Neural cell (in vitro differentiated cells): ENCODE measurements around the gene CNGA1. TPM values are rescaled to one million over a fixed set of nuclear protein-coding genes. Genes with fewer than 3 reads are reported as not detected.

Source experiments
- H2AFZ ChIP-seq: fragments of 200-600, 300-800 bp; sonication (generic), shearing (Covaris generic); 2 replicates; pipeline ENCODE4 v1.6.0; 2014; ENCODE audit warnings: low read depth, mild to moderate bottlenecking, antibody characterized with exemption, low read length, moderate library complexity
- H3F3A ChIP-seq: fragments of 200-600 bp; shearing (Covaris generic); 2 replicates; pipeline ENCODE4 v1.6.1; 2016; ENCODE audit warnings: mild to moderate bottlenecking, moderate library complexity, mixed read lengths, antibody characterized with exemption, low read length; ENCODE audit not compliant: insufficient read depth, poor library complexity, severe bottlenecking
- H3K27ac ChIP-seq: fragments of 200-600, 300-800 bp; sonication (generic), shearing (Covaris generic); 2 replicates; pipeline ENCODE4 v1.5.1; 2014; ENCODE audit warnings: mild to moderate bottlenecking, low read length, moderate library complexity
- H3K27me3 ChIP-seq: fragments of 300-800, 200-600 bp; sonication (generic), shearing (Covaris generic); 2 replicates; pipeline ENCODE4 v1.6.0; 2014; ENCODE audit warnings: mild to moderate bottlenecking, low read depth, low read length, moderate library complexity; ENCODE audit not compliant: insufficient read depth
- H3K36me3 ChIP-seq: fragments of 300-800, 200-600 bp; sonication (generic), shearing (Covaris generic); 2 replicates; pipeline ENCODE4 v1.5.1; 2014; ENCODE audit warnings: mild to moderate bottlenecking, antibody characterized with exemption, low read length, moderate library complexity; ENCODE audit not compliant: insufficient read depth
- H3K4me2 ChIP-seq: fragments of 300-800, 200-600 bp; sonication (generic), shearing (Covaris generic); 2 replicates; pipeline ENCODE4 v1.6.0; 2014; ENCODE audit warnings: mild to moderate bottlenecking, low read length
- H3K4me3 ChIP-seq: fragments of 300-800, 200-600 bp; sonication (generic), shearing (Covaris generic); 2 replicates; pipeline ENCODE4 v1.5.1; 2014; ENCODE audit warnings: mild to moderate bottlenecking, low read length, moderate library complexity
- H3K79me2 ChIP-seq: fragments of 200-600 bp; shearing (Covaris generic); replicated peaks from 2 replicates; pipeline ENCODE4 v1.6.0; 2014; ENCODE audit warnings: mild to moderate bottlenecking, low read length, moderate library complexity; ENCODE audit not compliant: insufficient read depth
- H3K9ac ChIP-seq: fragments of 300-800, 200-600 bp; sonication (generic), shearing (Covaris generic); 2 replicates; pipeline ENCODE4 v1.6.1; 2016; ENCODE audit warnings: mild to moderate bottlenecking, low read length, mixed read lengths
- H3K9me2 ChIP-seq: fragments of 200-600 bp; shearing (Covaris generic); 2 replicates; pipeline ENCODE4 v1.6.1; 2016; ENCODE audit warnings: mild to moderate bottlenecking, low read length, mixed read lengths; ENCODE audit not compliant: insufficient read depth
- H3K9me3 ChIP-seq: fragments of 200-600, 300-800 bp; sonication (generic), shearing (Covaris generic); 2 replicates; pipeline ENCODE4 v1.6.1; 2016; ENCODE audit warnings: mild to moderate bottlenecking, mixed run types, low read length, moderate library complexity, mixed read lengths
- H4K20me1 ChIP-seq: fragments of 200-600 bp; shearing (Covaris generic); 2 replicates; pipeline ENCODE4 v1.6.1; 2016; ENCODE audit warnings: mild to moderate bottlenecking, mixed run types; ENCODE audit not compliant: insufficient read depth
- EP300 ChIP-seq: fragments of 450-650 bp; conservative IDR thresholded peaks from 2 replicates; pipeline ENCODE4 v1.6.1; 2014; ENCODE audit warnings: antibody characterized with exemption, mild to moderate bottlenecking, moderate library complexity; ENCODE audit not compliant: poor library complexity, severe bottlenecking
- EZH2 ChIP-seq: fragments of 200-600, 300-800 bp; shearing (Covaris generic), sonication (generic); IDR thresholded peaks from 2 replicates; pipeline ENCODE4 v1.6.1; 2014; ENCODE audit warnings: antibody characterized with exemption, low read length, borderline replicate concordance, mild to moderate bottlenecking; ENCODE audit not compliant: insufficient read depth, poor library complexity, severe bottlenecking
- MXI1 ChIP-seq: fragments of 450-650 bp; conservative IDR thresholded peaks from 2 replicates; pipeline ENCODE4 v1.6.1; 2014; ENCODE audit warnings: antibody characterized with exemption, mild to moderate bottlenecking; ENCODE audit not compliant: poor library complexity, severe bottlenecking
- POLR2AphosphoS5 ChIP-seq: IDR thresholded peaks from 2 replicates; pipeline ENCODE4 v1.6.1; 2012
- RAD21 ChIP-seq: fragments of 450-650 bp; conservative IDR thresholded peaks from 2 replicates; pipeline ENCODE4 v1.6.1; 2014; ENCODE audit warnings: antibody characterized with exemption, mild to moderate bottlenecking, moderate library complexity
- SMC3 ChIP-seq: fragments of 450-650 bp; conservative IDR thresholded peaks from 2 replicates; pipeline ENCODE4 v1.6.1; 2014; ENCODE audit warnings: antibody characterized with exemption, mild to moderate bottlenecking, moderate library complexity; ENCODE audit not compliant: poor library complexity
- TAF1 ChIP-seq: IDR thresholded peaks from 2 replicates; pipeline ENCODE4 v1.6.1; 2012; ENCODE audit warnings: low read depth
- polyA plus RNA-seq: library from polyadenylated mRNA; depleted of rRNA; stranded (reverse); fragments of >200 nt; gene quantifications from 2 replicates; pipeline ENCODE4 v1.2.3, GENCODE V29; 2014
- TF ChIP-seq, protein P1 (sequence below): IDR thresholded peaks from 2 replicates; pipeline ENCODE4 v1.6.1; 2012; ENCODE audit warnings: borderline replicate concordance
- TF ChIP-seq, protein P2 (sequence below): fragments of 450-650 bp; IDR thresholded peaks from 2 replicates; pipeline ENCODE4 v1.5.1; 2014; ENCODE audit warnings: antibody characterized with exemption, mild to moderate bottlenecking, moderate library complexity; ENCODE audit not compliant: poor library complexity, severe bottlenecking

The CNGA1 gene
- polyA plus RNA-seq, 1 donor from 2014 or later: not detected

DNA sequence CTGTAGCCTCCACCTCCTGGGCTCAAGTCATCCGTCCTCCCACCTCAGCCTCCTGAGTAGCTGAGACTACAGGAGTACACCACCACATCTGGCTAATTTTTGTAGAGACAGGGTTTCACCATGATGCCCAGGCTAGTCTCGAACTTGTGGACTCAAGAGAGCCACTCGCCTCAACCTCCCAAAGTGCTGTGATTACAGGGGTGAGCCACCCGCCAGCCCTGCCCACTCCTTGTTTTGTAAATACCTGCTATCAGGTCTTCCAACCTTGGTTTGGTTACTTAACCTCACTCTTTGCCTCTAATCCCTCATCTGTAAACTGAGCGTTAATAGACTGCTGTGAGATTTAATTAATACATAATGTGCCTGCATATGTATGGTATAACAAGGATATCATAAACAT, 803 bp downstream of the CNGA1 start:
- no peak overlapping the region for H3K27ac ChIP-seq
- H3K9ac ChIP-seq: no peak overlapping the region
- H3K79me2 ChIP-seq: no peaks in the 10 kb centered on the region
- H3K4me3 ChIP-seq: peak overlapping the region; percentile 88
- H3F3A ChIP-seq: no peaks in the 10 kb centered on the region
- H2AFZ ChIP-seq: no peak overlapping the region
- H3K4me2 ChIP-seq: no peak overlapping the region
- no peaks in the 10 kb centered on the region for H3K9me3 ChIP-seq
- H4K20me1 ChIP-seq: no peaks in the 10 kb centered on the region
- H3K9me2 ChIP-seq: no peaks in the 10 kb centered on the region
- peaks cover 32% of the 10 kb centered on the region for H3K27me3 ChIP-seq
- H3K36me3 ChIP-seq: no peaks in the 10 kb centered on the region
- no peak for TF ChIP-seq TAF1
- no peak for TF ChIP-seq EP300
- no peak for TF ChIP-seq SMC3
- TF ChIP-seq POLR2AphosphoS5: no peak
- TF ChIP-seq, protein P1, sequence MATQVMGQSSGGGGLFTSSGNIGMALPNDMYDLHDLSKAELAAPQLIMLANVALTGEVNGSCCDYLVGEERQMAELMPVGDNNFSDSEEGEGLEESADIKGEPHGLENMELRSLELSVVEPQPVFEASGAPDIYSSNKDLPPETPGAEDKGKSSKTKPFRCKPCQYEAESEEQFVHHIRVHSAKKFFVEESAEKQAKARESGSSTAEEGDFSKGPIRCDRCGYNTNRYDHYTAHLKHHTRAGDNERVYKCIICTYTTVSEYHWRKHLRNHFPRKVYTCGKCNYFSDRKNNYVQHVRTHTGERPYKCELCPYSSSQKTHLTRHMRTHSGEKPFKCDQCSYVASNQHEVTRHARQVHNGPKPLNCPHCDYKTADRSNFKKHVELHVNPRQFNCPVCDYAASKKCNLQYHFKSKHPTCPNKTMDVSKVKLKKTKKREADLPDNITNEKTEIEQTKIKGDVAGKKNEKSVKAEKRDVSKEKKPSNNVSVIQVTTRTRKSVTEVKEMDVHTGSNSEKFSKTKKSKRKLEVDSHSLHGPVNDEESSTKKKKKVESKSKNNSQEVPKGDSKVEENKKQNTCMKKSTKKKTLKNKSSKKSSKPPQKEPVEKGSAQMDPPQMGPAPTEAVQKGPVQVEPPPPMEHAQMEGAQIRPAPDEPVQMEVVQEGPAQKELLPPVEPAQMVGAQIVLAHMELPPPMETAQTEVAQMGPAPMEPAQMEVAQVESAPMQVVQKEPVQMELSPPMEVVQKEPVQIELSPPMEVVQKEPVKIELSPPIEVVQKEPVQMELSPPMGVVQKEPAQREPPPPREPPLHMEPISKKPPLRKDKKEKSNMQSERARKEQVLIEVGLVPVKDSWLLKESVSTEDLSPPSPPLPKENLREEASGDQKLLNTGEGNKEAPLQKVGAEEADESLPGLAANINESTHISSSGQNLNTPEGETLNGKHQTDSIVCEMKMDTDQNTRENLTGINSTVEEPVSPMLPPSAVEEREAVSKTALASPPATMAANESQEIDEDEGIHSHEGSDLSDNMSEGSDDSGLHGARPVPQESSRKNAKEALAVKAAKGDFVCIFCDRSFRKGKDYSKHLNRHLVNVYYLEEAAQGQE: no peak
- TF ChIP-seq, protein P2, sequence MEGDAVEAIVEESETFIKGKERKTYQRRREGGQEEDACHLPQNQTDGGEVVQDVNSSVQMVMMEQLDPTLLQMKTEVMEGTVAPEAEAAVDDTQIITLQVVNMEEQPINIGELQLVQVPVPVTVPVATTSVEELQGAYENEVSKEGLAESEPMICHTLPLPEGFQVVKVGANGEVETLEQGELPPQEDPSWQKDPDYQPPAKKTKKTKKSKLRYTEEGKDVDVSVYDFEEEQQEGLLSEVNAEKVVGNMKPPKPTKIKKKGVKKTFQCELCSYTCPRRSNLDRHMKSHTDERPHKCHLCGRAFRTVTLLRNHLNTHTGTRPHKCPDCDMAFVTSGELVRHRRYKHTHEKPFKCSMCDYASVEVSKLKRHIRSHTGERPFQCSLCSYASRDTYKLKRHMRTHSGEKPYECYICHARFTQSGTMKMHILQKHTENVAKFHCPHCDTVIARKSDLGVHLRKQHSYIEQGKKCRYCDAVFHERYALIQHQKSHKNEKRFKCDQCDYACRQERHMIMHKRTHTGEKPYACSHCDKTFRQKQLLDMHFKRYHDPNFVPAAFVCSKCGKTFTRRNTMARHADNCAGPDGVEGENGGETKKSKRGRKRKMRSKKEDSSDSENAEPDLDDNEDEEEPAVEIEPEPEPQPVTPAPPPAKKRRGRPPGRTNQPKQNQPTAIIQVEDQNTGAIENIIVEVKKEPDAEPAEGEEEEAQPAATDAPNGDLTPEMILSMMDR: no peak
- TF ChIP-seq RAD21: no peak
- no peak for TF ChIP-seq EZH2
- no peak for TF ChIP-seq MXI1

DNA sequence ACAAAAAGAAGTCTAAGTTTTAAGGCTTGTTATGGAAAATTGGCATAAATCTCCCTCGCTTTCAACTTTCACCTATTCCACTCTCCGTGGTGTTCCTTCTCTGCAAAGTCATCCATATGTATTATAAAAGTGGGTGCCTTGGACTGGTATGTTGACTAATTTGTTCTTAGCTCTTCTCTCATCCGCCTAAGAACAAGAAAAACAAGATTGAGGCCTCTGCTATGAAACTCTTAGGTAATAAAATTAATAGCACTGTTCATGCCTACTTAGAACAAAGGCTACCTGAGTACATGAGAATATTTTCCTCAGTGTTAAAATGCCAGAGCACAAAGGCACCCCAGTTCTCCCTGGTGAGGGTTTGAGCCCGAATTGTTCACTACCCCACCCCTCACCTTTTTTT, 1.3 kb downstream of the CNGA1 start:
- H3F3A ChIP-seq: no peaks in the 10 kb centered on the region
- H3K9me3 ChIP-seq: no peaks in the 10 kb centered on the region
- no peaks in the 10 kb centered on the region for H3K36me3 ChIP-seq
- no peaks in the 10 kb centered on the region for H3K9me2 ChIP-seq
- H3K4me3 ChIP-seq: no peak overlapping the region
- no peaks in the 10 kb centered on the region for H3K79me2 ChIP-seq
- H4K20me1 ChIP-seq: no peaks in the 10 kb centered on the region
- H3K9ac ChIP-seq: no peak overlapping the region
- TF ChIP-seq RAD21 (no peak), MXI1 (no peak), POLR2AphosphoS5 (no peak), SMC3 (no peak), EZH2 (no peak), TAF1 (no peak), EP300 (no peak)
- TF ChIP-seq, protein P2: no peak
- TF ChIP-seq, protein P1: no peak
- H3K27me3 ChIP-seq: peaks cover 32% of the 10 kb centered on the region
- no peak overlapping the region for H3K27ac ChIP-seq
- no peak overlapping the region for H2AFZ ChIP-seq
- H3K4me2 ChIP-seq: no peak overlapping the region
